H1 (cell line): Measurements from ENCODE around the gene TMEM238. TPM values are rescaled to one million over a fixed set of nuclear protein-coding genes. Genes with fewer than 3 reads are reported as not detected.

Experiments used
- ASH2L ChIP-seq: fragments of 200-600, 300-600 bp; sonication (generic); IDR thresholded peaks from one replicate; pipeline ENCODE4 v1.7.1; 2017; ENCODE audit warnings: low read length
- BCL11A ChIP-seq, 2 experiments: IDR thresholded peaks; one replicate each; pipeline ENCODE4 v1.6.1; 2011; ENCODE audit warnings: low read depth in 2 of 2, low read length in 2 of 2, mild to moderate bottlenecking in 2 of 2
- GTF2F1 ChIP-seq: IDR thresholded peaks from 2 replicates; pipeline ENCODE4 v1.6.1; 2012; ENCODE audit warnings: low read depth, low read length, improper control_type of control experiment, borderline replicate concordance
- KDM1A ChIP-seq: fragments of 200-600, 300-600 bp; sonication (generic); IDR thresholded peaks from 2 replicates; pipeline ENCODE4 v1.7.1; 2016; ENCODE audit warnings: mild to moderate bottlenecking, low read length, borderline replicate concordance
- KDM4A ChIP-seq: IDR thresholded peaks from one replicate; pipeline ENCODE4 v1.7.1; 2012; ENCODE audit warnings: low read depth, mild to moderate bottlenecking, moderate library complexity, low read length, inconsistent platforms; ENCODE audit not compliant: severe bottlenecking
- NANOG ChIP-seq: IDR thresholded peaks from 2 replicates; pipeline ENCODE4 v1.6.1; 2011; ENCODE audit warnings: low read length, low read depth, mild to moderate bottlenecking, inconsistent platforms; ENCODE audit not compliant: insufficient read depth, poor library complexity, severe bottlenecking
- POLR2AphosphoS5 ChIP-seq: IDR thresholded peaks from 2 replicates; pipeline ENCODE4 v1.6.1; 2011; ENCODE audit warnings: low read depth, low read length
- RNF2 ChIP-seq: fragments of 200-900, 300-1000 bp; sonication (generic); IDR thresholded peaks from 2 replicates; pipeline ENCODE4 v1.7.1; 2016; ENCODE audit warnings: borderline replicate concordance, low read depth, mild to moderate bottlenecking, antibody characterized with exemption, low read length; ENCODE audit not compliant: poor library complexity, severe bottlenecking; ENCODE audit errors: missing control alignments
- polyA plus RNA-seq, 7 experiments: library from polyadenylated mRNA; depleted of rRNA in 3 of 7; stranded (reverse) in 5 of 7; unstranded in 2 of 7; fragments of >200 nt in 5 of 7; fragments of 200-250 nt in 2 of 7; gene quantifications; 1 replicate in 5 of 7; 2 replicates in 1 of 7; 4 replicates in 1 of 7; pipeline versions ENCODE4 v1.2.1 to v1.2.3, GENCODE V29; 2011 to 2013; ENCODE audit warnings: missing spikeins in 2 of 7, mixed read lengths in 2 of 7
- total RNA-seq: library from RNA; stranded (reverse); fragmentation: NEBNext Ultra II Directional; extraction: Animal tissue kit (Norgen Biotek cat#: 25700); gene quantifications from 2 replicates; pipeline ENCODE4 v1.2.1, GENCODE V29; 2021

Gene TMEM238
- total and polyA plus RNA-seq, 2 of the 8 experiments (the other 6 are each of a cell fraction or from before 2014, with no cell fraction given): 0.53 to 3.8 TPM

- TF ChIP-seq GTF2F1 (no peak), KDM1A (no peak), POLR2AphosphoS5 (no peak), KDM4A (peak; percentile 52), NANOG (no peak), BCL11A (IDR thresholded peaks at IDR 0.05; ENCODE audit: low read depth in 2 of 2, low read length in 2 of 2) (no peak), ASH2L (no peak), RNF2 (no peak)
Observed at GRCh38 chr19:55353803-55354697, 30.0 kb downstream of the TMEM238 start (continued).
